ENCODE measurements around the gene MBP.

DNA sequence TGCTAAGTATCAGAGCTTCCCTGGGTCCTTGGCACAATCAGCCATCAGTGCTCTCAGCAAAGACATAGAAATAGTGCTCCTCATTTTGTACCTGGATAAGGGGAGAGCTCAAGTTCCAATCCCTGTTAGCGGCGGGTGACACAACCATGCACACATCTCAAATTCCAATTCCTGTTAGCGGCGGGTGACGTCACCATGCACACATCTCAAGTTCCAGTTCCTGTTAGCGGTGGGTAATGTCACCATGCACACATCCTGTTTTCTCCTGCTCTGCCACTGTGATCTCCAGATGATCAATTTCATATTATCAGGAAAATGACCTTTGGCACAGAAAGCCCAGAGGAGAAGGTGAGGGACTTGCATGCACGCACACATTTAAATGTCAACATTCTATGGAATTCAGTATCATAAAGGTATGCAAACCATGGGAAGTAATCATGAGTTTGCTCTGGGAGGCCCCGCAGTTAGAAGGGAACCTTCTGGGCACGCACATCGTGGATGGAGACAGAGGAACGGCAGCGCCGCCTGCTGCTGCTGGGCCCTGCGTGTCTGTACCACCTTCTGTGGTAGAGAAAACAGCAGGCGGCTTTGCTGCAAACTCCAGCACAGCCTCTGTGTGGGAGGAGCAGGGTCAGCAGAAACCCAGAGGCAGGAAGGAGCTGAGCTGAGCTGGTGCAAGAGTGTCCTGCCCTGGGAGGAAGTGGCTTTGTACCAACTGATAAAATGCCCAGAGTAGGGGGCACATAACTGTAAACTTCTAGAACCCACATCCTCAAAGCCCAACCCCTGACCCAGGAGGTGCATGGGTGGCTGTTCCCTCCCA, 77.8 kb downstream of the MBP start:
- TF ChIP-seq, protein P1, sequence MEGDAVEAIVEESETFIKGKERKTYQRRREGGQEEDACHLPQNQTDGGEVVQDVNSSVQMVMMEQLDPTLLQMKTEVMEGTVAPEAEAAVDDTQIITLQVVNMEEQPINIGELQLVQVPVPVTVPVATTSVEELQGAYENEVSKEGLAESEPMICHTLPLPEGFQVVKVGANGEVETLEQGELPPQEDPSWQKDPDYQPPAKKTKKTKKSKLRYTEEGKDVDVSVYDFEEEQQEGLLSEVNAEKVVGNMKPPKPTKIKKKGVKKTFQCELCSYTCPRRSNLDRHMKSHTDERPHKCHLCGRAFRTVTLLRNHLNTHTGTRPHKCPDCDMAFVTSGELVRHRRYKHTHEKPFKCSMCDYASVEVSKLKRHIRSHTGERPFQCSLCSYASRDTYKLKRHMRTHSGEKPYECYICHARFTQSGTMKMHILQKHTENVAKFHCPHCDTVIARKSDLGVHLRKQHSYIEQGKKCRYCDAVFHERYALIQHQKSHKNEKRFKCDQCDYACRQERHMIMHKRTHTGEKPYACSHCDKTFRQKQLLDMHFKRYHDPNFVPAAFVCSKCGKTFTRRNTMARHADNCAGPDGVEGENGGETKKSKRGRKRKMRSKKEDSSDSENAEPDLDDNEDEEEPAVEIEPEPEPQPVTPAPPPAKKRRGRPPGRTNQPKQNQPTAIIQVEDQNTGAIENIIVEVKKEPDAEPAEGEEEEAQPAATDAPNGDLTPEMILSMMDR (IDR thresholded peaks at IDR 0.05): peak in 1 of 3 donors; percentile 34
- no peak for TF ChIP-seq POLR2A (IDR thresholded peaks at IDR 0.05)

Data from lower leg skin (tissue), 3 donors.